Measurements from ENCODE around the gene PPP1R9A.

Gene PPP1R9A

DNA sequence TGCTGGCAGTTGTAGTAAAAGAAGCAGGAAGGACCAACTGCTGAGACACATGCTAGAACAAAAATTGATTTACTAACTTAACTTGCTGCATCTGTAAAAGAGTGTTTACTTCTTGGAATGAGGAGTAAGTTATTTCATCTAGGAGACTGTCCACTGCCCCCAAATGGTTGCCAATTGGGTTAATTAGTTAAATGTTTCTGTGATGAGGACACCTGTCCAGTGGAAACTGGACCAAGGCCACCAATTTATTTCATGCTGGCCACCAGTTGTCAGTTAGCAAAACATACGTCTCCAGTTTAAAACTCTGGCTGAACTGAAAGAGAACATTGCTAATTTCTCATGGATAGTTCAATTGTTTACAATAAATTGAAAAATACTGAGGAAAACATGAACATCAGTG, 191.7 kb downstream of the PPP1R9A start:
- DNase-seq (ENCODE audit: low read depth) = no peak

DNA sequence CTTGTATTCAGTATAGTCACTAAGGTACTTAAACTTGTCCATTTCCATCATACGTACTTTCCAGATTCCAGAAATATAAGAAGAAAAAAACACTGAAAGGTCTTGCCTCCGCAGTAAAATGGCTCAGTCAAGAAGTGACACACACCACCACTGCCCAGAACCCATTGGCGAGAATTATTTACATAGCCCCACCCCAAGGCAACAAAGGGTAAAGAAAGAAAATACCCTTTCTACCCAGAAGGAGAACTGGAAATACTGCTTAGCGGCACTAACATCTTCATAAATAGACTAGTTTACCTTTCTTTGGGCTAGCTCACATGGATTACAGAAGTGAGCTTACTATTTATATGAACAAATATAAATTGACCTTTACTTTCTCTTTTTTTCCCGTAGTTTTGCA, 194.0 kb downstream of the PPP1R9A start:
- DNase-seq (ENCODE audit: low read depth) = no peak

DNA sequence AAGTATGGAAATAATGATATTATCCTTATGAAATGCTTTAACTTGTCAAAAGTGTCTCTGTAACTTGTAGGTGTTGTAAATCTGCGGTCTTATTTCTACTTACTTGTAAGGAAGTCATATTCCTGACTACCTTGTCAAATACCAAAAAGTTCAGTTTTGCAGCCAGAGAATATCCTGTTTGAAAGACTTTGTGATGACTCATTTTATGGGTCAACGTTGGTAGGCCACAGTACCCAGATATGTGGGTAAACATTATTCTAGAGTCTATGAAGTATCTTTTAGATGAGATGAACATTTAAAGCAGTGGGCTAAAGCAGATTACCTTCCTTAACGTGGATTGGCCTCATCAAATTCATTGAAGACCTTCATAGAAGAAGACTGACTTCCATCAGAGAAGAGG, 195.3 kb downstream of the PPP1R9A start:
- DNase-seq (ENCODE audit: low read depth) = no peak

DNA sequence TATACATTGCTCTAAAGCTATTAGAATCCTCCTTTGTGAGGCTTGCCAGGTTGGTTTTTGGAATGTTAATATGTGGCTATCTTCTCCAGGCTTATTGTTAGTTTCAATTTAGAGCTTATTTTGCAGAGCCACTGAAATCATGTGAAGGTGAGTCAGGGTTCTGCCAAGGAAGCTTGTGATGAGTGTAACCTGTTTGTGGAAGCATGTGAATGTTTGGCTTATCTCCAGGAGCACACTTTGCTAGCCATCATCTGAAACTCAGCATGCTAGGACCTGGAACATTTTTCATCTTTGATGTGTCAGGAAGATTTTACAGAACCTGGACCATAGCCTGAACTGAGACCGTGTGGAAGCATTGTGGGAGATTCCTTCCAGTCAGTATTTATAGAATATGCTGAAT, 197.3 kb downstream of the PPP1R9A start:
- no peak for DNase-seq (ENCODE audit: low read depth)

DNA sequence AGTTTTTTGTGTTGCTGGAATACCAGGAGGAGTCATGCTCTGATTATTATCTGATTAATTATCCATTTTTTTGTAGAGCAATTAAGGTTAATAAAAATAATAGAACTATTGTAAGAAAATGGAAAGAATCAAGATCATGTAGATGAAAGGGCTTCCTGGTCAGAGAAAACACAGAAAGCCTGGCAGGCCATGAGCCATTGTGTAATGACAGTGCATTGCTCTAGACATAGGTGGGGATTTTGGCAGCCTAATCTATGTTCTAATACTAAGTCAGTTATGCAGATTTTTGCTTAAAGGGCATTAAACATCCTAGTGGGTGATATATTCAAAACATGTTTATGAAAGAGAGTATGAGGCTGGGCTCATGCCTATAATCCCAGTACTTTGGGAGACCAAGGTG, 198.2 kb downstream of the PPP1R9A start:
- no peak for DNase-seq (ENCODE audit: low read depth)

DNA sequence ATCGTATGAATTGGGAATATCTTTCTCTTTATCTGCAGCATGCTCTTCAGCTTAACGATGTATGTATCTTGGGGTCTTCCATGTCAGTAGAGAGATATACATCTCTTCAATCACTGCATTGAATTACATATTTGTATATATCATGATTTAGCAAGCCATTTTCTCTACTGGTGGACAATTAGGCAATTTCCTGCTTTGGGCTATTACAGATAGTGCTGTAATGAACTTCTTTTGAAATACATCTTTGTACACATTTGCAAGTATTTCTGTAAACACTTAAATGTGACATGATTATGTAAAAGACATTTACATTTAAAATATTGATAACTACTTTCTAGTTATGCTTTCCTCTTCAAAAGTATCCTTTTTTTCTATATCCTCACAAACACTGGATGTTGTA, 199.0 kb downstream of the PPP1R9A start:
- no peak for DNase-seq (ENCODE audit: low read depth)

DNA sequence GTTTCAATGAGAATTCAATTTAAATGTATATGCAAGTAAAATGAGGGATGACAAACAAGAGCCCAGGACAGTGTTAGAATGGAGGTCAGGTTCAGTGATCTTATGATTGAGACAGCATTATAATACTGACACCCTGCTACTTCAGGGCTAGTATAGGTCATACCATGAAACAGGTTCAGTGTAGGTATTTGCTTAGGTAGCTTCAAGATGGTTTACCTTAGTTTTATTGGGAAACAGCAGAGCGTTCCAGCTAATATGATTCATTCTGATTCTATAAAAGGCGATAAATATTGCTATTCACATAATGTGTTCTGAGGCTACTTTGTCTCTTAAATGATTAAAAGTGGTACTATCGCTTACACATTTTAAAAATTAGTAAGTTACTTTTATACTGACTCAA, 203.3 kb downstream of the PPP1R9A start:
- no peak for DNase-seq (ENCODE audit: low read depth)

DNA sequence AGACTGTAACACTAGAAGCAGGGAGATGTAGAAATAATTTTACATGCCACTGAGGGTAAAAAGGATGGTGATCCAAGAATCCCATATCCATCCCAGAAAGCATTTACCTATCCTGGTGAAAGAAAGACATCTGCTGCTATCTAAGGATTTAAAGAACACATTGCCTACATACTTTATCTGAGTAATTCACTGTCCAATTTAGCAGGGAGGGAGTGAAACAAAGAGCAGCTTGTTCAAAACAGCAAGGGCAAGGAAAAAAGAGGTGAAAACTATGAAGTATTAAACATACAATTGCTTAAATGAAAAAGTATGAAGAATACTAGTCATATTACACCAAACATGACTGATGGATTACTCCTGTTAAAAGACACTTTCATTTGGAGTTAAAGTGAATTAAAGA, 206.2 kb downstream of the PPP1R9A start:
- DNase-seq (ENCODE audit: low read depth) = no peak

DNA sequence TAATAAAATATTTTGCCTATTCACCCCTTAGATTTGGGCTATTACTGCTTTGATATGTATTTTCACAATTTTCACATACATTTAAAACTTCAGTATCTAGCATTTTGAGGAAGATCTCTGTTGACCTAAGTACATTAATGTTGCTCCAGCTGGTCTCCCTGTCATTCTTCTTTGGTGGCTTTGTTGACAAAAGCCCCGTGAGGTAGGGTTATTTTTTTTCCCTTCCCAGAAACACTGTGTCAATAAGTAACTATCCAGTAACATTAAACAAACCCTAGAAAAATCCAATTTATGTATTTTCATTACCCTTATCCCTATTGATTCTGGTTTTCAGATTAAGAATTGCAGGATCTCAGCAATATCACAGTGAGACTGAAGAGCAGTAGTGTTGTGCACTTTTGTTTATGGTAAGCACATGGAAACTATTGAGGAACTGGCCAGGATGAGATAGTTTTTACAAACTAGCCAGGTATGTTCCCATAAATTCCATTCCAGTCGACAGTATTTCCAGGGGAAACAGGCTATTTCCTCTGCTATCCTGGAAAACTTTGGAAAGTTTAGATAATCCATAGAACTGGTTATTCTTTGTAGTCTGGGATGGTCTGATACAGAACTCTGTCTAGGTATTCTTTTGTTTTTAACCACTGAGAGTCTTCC, 218.8 kb downstream of the PPP1R9A start:
- DNase-seq (ENCODE audit: low read depth) = no peak

DNA sequence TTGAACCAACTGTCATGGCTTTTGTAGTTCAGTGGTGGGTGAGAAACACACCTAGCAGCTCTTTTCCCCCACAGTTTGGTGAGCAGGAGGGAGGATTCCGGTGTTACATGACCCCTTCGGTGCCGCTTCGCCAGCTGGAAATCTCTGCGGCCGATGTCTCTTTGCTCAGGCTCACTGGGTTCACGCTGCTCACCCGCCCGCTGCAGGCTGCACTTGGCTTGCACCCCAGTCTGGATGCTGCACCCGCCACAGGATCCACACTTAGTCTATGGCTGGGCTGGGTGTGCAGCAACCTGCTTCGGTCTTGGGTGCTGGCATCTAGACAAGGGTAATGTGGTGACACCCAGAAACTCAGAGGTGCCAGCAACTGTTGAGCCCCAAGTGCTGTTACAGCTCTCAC, 225.1 kb downstream of the PPP1R9A start:
- no peak for DNase-seq (ENCODE audit: low read depth)

DNA sequence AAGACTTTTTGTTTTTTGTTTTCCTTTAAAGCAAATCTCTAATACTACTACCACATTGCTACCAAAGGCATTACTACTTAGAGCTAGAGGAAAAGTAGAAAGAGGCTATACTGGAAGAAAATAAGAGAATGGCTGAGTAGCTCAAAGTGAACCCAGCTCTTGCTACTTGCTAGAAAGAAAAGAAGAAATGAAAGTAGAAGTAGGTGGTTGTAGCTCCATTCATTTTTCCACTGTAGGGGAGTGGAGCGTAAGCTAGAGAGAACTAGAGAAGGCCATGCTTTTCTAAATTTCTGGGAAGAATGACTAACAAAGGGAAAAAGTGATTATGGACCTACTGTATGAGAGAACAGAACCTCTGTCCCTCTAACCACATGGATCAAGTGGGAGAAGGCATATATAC, 232.5 kb downstream of the PPP1R9A start:
- DNase-seq (ENCODE audit: low read depth) = no peak

DNA sequence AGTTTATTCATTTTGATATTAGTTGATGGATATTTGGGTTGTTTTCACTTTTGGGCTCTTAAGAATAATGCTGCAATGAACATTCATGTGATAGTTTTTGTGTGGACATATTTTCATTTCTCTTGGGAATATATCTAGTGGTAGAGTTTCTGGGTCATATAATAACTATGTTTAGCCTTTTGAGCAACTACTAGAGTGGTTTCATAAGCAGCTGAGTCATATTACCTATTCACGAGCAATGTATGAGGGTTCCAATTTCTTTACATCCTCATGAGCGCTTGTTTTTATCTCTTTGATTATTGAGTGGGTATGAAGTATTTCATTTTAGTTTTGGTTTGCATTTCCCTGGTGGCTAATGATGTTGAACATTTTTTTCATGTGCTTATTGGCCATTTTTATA, 234.4 kb downstream of the PPP1R9A start:
- no peak for DNase-seq (ENCODE audit: low read depth)

DNA sequence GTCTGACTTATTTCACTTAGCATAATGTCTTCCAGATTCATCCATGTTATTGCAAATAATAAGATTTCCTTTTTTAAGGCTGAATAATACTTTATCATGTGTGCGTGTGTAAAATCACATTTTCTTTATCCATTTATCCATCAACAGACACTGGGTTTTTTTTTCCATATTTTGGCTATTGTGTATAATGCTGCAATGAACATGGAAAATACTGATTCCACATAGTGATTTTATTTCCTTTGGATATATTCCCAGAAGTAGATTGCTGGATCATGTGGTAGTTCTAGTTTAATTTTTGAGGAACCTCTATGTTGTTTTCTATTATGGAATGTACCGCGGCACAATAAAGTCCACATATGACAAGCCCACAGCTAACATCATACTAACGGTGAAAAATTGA, 236.9 kb downstream of the PPP1R9A start:
- DNase-seq (ENCODE audit: low read depth) = no peak

DNA sequence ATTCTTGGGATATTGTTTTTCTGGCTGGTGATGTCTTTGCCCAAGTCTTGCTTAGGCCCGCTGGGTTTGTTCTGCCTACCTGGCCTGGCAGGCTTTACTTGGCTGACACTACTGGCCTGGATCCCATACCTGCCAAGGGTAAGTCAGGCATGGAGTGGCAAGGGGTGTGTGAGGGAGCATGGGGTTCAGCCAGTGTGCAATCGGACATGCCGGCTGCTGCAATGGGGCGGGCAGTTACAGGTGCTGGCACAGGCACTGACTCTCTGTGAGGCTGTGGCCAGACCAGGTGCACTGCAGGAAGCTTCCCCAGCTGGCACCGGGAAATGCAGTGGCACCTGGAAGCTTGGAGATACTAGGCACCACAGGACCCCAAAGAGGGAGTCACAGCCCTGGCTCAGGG, 248.6 kb downstream of the PPP1R9A start:
- DNase-seq (ENCODE audit: low read depth) = no peak

DNA sequence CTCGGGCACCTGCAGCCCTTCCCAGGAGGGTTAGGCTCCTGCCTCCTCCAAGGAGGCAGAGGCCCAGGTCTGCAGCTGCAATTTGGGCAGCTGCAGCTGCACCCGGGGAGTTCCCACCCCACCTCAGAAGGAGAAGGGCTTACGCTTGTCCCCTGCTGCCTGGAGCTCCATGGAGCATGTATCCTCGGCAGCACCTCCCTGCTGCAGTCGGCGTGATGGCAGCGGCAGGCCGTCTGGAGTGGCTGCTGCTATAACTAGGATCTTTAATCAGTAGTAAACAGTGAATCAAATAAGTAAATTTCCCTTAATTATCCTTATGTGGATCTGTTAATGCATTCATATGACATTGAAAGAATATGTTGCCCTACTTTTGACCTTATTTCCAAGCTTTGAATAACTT, 250.0 kb downstream of the PPP1R9A start:
- no peak for DNase-seq (ENCODE audit: low read depth)

DNA sequence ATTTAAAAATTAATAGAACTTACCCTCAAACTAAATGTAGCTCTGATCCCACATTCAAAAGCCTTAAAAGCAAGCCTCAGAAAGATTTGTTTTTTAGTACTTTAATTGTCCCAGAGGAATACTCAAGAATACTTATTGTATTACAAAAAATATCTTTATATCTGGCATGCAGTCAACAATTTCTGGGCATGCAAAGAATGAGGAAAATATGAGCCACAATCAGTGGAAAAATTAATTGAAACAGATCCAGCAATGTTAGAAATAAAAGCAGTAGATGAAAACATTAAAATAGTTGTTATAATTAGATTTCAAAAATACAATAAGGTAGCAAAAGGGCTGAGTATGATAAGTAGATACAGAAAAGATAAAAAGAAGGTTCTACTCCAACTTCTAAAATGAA, 262.3 kb downstream of the PPP1R9A start:
- DNase-seq (ENCODE audit: low read depth) = no peak

DNA sequence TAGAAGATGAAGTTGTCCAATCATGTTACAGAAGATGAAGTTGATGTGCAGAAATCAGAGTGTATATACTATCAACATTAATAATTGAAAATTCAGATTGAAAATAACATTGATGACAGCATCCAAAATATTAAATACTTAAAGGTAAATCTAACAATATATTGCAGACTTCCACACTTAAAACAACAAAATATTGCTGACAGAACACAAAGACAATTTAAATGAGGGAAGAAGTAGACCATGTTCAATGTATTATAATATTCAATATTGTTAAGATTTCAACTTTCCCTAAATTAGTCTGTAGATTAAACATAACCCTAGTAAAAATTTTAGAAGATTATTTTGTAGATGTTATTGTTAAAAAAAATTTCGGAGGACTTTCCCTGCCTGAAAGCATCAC, 265.0 kb downstream of the PPP1R9A start:
- no peak for DNase-seq (ENCODE audit: low read depth)

DNA sequence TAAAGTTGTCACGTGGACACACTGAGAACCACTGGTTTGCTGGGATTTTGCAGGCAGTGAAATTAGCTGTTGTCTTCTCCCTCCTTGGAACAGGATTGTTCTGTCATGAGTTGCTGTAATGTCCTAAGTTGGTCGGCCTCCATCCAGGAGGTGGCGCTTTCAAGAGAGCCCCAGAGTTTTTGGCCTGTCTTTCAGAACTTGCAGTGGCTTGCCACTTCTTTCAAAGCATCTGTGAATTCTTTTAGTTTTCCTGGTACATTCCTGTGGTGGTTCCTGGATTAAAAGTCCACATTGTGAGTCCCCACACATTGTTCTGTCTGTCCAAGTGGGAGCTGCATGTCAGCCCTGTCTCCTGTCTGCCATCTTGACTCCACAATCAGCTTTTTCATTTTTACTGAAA, 283.1 kb downstream of the PPP1R9A start:
- no peak for DNase-seq (ENCODE audit: low read depth)

DNA sequence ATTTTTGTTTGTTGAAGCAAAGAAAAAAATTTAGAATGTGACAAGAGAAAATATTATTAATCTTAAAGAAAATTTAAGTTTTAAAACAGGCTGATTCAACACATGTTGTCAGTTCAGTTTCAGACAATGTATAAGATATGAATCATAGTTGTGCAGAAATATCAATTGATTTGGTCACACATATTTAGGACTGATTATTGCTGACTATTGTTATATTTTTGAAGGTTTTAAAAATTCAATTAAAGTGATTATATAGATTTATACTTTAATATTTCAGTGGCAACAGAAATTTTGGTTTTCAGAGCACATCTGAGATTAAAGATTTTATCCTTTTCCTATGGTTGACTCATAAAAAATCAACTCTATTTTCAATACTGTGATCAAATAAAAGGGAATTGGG, 284.4 kb downstream of the PPP1R9A start:
- no peak for DNase-seq (ENCODE audit: low read depth)

DNA sequence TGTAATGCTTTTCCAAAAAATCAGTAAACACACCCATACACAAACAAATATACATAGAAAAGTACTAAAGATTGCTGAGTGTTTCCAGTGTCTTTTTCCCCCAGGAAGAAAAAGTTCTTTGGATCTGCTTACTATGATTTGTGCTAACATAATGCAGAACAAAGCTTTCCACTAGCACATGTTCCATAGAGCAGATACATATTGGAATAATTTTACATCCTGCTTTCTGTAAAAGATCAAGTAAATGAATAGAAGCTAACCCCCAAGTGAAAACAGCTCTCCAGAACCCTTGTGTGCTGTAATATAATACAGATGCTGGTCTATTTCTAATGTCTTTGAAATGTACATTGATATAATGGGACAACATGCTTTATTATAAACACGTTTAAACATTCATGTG, 291.5 kb downstream of the PPP1R9A start:
- no peak for DNase-seq (ENCODE audit: low read depth)

DNA sequence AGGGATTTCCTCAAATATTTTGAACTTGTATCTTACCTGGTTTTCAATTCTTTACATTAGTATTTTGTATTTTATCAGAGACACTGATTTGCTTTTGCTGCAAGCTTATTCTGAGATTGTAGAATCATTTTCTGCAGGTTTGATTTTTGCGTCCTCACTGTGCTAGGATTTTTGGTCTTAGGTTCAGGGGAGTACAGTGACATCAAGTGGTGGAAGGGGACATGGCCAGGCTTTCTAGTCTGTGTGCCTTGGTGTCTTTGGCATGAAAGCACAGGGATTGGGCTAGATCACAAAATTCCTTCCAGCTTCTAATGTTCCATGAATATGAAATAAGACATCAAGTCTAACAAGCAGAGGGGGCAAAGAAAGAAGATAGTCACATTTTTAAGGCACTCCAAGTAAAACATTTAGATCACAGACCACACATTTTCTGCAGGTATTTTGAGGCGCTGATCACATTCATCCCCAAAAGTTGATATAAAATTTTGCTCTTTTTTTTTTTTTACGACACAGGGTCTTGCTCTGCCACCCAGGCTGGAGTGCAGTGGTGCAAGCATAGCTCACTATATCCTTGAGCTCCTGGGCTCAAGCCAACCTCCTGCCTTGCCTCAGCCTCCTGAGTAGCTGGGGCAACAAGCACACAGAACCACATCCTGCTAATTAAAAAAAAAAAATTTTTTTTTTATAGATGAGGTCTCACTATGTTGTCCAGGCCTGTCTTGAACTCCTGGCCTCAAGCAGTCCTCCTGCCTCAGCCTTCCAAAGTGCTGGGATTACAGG, 292.6 kb downstream of the PPP1R9A start:
- DNase-seq (ENCODE audit: low read depth) = no peak

DNA sequence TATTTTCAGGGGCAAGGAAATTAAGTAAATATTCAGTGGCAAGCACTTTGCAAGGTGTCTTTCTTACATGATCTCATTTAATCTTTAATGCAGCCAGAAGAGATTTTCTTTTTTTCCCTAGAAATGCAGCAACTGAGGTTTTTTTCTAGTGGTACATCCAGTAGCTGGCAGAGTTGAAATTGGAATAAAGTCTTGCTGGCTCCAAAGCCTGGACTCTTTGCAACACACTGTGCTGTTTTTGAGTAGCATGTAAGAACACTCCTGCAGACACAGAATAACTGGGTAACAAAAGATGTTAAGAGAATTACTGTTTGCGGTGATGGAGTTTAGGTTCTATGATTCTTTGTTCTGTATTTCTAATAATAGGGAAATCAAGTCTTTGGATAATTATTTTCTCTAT, 293.3 kb downstream of the PPP1R9A start:
- DNase-seq (ENCODE audit: low read depth) = no peak

DNA sequence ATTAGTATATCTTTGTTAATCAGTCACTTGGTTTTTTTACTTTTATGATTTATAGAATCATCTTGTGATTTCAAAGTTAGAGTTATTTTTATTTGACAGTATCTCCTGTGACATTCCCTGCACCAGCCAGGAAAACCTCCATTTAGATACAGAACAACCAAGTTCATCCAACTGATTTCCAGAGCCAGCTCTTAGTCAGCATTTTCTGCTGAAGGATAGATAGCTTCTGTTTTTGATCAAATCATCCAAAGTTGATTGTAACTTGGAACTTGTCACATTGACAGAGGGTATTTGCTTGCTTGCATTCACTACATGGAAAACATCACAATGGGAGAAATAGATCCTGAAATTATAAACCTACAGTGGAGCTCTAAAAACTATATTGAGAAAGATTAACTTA, 294.3 kb downstream of the PPP1R9A start:
- DNase-seq (ENCODE audit: low read depth) = no peak

DNA sequence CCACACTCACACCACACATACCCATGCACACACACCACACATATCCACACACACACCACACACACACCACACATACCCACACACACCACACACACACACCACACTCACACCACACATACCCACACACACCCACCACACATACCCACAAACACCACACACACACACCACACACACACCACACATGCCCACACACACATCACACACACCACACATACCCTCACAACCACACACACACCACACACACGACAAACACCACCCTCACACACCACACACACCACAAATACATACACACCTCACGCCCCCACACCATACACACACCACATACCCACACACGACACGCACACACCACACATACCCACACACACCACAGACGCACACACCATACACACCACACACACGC, 297.2 kb downstream of the PPP1R9A start:
- no peak for DNase-seq (ENCODE audit: low read depth)

Data from GM04503 (cell line).